DOHH2 (cell line): Measurements from ENCODE around the gene WDR7.

Experiments
- EZH2phosphoT487 ChIP-seq: fragments of 200-600 bp; sonication (generic); IDR thresholded peaks from 2 replicates; pipeline ENCODE4 v1.6.1; 2017; ENCODE audit warnings: borderline replicate concordance, mild to moderate bottlenecking, antibody characterized with exemption, low read length, moderate library complexity, mixed read lengths
- TF ChIP-seq, protein P1 (sequence below): fragments of 200-600 bp; sonication (generic); IDR thresholded peaks from one replicate; pipeline ENCODE4 v1.5.1; 2014; ENCODE audit warnings: antibody characterized with exemption, mild to moderate bottlenecking, low read depth, low read length; ENCODE audit not compliant: poor library complexity, severe bottlenecking

DNA sequence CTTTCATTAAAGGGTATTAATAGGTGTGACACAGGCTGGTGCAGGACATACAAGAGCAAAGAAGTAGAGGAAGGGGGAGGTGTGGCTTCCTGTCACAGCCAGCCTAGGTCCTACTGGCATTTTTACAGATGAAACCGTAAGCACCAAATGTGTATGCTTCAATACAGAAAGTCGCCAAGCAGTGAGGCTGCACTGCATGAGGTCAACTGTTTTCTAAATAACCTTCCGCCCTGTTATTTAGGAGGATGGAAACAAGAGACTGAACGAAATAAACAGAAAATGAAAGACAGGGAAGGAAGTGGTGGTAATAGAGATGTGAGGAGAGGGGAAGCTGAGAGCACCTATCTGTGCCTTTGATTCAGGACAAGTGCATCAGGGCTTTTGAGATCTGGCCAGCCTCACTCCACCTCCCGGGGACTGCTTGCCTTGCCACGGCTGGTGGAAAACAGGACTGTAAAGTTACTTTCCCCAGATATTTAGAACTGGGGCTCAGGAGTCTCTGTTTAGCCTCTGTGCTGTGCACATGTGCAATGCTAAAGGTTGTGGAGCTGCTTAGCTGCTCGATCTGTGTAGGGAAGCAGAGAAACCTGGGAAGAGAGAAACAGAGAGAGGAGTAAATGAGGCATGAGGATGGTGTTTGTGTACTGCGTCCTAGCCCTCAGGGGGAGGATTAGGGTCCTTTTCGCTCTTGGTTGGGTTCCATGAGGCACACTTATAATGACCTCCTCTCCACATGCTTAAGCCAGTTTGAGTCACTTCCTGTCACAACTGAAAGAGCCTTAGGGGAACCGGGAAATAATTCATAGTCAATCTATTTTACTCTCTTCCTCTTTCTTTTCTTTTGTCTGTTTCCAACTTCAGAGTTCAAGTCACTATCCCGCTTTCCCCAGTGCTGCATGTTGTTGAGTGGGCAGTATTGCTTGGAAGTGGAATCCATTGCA, 433.4 kb downstream of the WDR7 start:
- TF ChIP-seq, protein P1, sequence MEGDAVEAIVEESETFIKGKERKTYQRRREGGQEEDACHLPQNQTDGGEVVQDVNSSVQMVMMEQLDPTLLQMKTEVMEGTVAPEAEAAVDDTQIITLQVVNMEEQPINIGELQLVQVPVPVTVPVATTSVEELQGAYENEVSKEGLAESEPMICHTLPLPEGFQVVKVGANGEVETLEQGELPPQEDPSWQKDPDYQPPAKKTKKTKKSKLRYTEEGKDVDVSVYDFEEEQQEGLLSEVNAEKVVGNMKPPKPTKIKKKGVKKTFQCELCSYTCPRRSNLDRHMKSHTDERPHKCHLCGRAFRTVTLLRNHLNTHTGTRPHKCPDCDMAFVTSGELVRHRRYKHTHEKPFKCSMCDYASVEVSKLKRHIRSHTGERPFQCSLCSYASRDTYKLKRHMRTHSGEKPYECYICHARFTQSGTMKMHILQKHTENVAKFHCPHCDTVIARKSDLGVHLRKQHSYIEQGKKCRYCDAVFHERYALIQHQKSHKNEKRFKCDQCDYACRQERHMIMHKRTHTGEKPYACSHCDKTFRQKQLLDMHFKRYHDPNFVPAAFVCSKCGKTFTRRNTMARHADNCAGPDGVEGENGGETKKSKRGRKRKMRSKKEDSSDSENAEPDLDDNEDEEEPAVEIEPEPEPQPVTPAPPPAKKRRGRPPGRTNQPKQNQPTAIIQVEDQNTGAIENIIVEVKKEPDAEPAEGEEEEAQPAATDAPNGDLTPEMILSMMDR, result no peak
- TF ChIP-seq EZH2phosphoT487, result no peak
